Gastroesophageal sphincter (tissue), 4 donors: ENCODE data around the gene PHOX2A. TPM values are rescaled to one million over a fixed set of nuclear protein-coding genes. Genes with fewer than 3 reads are reported as not detected.

Experiments used
- ATAC-seq: fragments of 150-250 bp; one replicate; pipeline ENCODE4 v1.9.1; 2016; ENCODE audit warnings: mild to moderate bottlenecking, moderate library complexity
- H3K27ac ChIP-seq, 4 donors: fragments of 200-600 bp; sonication (generic) in 3 of 4; 1 replicate in 3 of 4; 2 replicates in 1 of 4; pipeline ENCODE4 v1.5.1; 2016 to 2019
- H3K27me3 ChIP-seq: fragments of 200-600 bp; sonication (generic); one replicate; pipeline ENCODE4 v1.5.1; 2019
- H3K36me3 ChIP-seq, 2 donors: fragments of 200-600 bp; sonication (generic); one replicate each; pipeline ENCODE4 v1.5.1; 2019; ENCODE audit warnings: control low read depth in 1 of 2
- H3K4me1 ChIP-seq, 3 donors: fragments of 200-600 bp; sonication (generic); 1 replicate in 2 of 3; 2 replicates in 1 of 3; pipeline ENCODE4 v1.5.1; 2016 to 2019; ENCODE audit warnings: control low read depth in 2 of 3
- H3K4me3 ChIP-seq, 2 donors: fragments of 200-600 bp; sonication (generic); one replicate each; pipeline ENCODE4 v1.5.1; 2019; ENCODE audit warnings: mild to moderate bottlenecking in 1 of 2, moderate library complexity in 1 of 2
- H3K9me3 ChIP-seq, 3 donors: fragments of 200-600 bp; sonication (generic); one replicate each; pipeline ENCODE4 v1.5.1; 2017 to 2019; ENCODE audit warnings: control low read depth in 2 of 3
- EP300 ChIP-seq: sonication (generic); formaldehyde crosslinking; IDR thresholded peaks from one replicate; pipeline ENCODE4 v1.6.1; 2017; ENCODE audit warnings: antibody characterized with exemption, mild to moderate bottlenecking
- POLR2A ChIP-seq, 2 donors: fragments of 450-650 bp; IDR thresholded peaks; one replicate each; pipeline ENCODE4 v1.6.1; 2017; ENCODE audit warnings: antibody characterized with exemption in 2 of 2, mild to moderate bottlenecking in 2 of 2, moderate library complexity in 1 of 2
- POLR2AphosphoS5 ChIP-seq: sonication (generic); formaldehyde crosslinking; IDR thresholded peaks from one replicate; pipeline ENCODE4 v1.6.1; 2017; ENCODE audit warnings: antibody characterized with exemption
- WGBS, 2 donors: methylation state at CpG; one replicate each; pipeline ENCODE4 v1.1.5; 2018; ENCODE audit warnings: low coverage in 1 of 2; 5-methylcytosine and 5-hydroxymethylcytosine counted together
- total RNA-seq, 4 donors: library from RNA; depleted of rRNA; stranded (reverse); fragments of >200 nt; gene quantifications; one replicate each; pipeline ENCODE4 v1.1.0, GENCODE V29; 2016
- TF ChIP-seq, protein P1 (sequence below), 4 experiments: fragments of 200-600 bp in 2 of 4; fragments of 450-650 bp in 2 of 4; sonication (generic) in 1 of 4; IDR thresholded peaks; one replicate each; pipeline ENCODE4 v1.5.1; 2017 to 2019; ENCODE audit warnings: antibody characterized with exemption in 4 of 4, mild to moderate bottlenecking in 2 of 4, moderate library complexity in 2 of 4

PHOX2A gene
- total RNA-seq, 4 donors from 2014 or later, result 0.37 to 3.2 (median 0.89) TPM; not detected in 1

DNA sequence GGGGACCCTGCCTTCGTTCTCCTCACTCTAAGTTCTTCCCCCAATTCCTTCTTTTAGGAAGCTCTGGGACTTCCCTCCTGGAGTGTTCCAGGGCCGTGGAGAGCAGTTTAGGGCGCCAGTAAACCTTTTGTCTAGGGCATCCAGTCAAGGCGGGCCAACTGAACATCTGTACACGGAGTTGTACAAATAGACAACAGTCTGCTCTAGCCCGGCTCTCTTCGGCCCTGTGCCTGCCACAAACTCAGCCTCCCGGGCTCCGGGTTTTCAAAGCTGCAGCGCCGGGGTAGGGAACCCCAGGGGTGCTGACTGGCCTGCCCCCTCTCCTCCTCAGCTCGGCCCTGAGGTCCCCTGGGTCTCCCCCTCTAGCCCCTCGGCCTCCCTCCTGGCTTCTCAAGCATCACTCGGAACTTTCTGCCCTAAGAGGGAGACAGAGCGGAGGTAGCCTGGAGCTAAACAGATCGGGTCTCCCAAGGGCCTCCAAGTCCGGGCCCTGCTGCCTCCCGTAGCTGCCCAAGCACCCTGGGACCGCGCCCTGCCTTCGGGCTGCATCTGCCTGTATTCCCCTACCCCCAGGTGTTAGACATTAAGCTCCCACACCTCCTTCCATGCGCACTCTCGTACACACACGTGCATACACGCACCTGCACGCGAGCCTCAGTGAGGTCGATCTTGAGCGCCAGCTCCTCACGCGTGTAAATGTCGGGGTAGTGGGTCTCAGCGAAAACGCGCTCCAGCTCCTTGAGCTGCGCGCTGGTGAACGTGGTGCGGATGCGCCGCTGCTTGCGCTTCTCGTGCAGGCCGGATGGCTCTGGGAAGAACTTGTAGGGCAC, 3.3 kb downstream of the PHOX2A start:
- 26 to 56% methylated on average over 10 to 14 of the region's 44 CpGs for whole genome bisulfite sequencing, 2 donors
- TF ChIP-seq EP300 (no peak), POLR2A (IDR thresholded peaks at IDR 0.05) (no peak), POLR2AphosphoS5 (no peak)
- TF ChIP-seq, protein P1, sequence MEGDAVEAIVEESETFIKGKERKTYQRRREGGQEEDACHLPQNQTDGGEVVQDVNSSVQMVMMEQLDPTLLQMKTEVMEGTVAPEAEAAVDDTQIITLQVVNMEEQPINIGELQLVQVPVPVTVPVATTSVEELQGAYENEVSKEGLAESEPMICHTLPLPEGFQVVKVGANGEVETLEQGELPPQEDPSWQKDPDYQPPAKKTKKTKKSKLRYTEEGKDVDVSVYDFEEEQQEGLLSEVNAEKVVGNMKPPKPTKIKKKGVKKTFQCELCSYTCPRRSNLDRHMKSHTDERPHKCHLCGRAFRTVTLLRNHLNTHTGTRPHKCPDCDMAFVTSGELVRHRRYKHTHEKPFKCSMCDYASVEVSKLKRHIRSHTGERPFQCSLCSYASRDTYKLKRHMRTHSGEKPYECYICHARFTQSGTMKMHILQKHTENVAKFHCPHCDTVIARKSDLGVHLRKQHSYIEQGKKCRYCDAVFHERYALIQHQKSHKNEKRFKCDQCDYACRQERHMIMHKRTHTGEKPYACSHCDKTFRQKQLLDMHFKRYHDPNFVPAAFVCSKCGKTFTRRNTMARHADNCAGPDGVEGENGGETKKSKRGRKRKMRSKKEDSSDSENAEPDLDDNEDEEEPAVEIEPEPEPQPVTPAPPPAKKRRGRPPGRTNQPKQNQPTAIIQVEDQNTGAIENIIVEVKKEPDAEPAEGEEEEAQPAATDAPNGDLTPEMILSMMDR (IDR thresholded peaks at IDR 0.05), result no peak
- no peak for ATAC-seq
- no peaks in the 10 kb centered on the region for H3K9me3 ChIP-seq
- H3K27me3 ChIP-seq, result peaks cover 56% of the 10 kb centered on the region
- H3K27ac ChIP-seq, result peak overlapping the region in 3 of 4 donors; percentile 80 to 89 (median 86)
- peak overlapping the region in 1 of 2 donors; percentile 54 for H3K4me3 ChIP-seq
- H3K4me1 ChIP-seq, result peaks cover 0 to 72% (median 44%) of the 10 kb centered on the region in 3 donors
- H3K36me3 ChIP-seq, result peaks cover 0 to 27% of the 10 kb centered on the region in 2 donors

DNA sequence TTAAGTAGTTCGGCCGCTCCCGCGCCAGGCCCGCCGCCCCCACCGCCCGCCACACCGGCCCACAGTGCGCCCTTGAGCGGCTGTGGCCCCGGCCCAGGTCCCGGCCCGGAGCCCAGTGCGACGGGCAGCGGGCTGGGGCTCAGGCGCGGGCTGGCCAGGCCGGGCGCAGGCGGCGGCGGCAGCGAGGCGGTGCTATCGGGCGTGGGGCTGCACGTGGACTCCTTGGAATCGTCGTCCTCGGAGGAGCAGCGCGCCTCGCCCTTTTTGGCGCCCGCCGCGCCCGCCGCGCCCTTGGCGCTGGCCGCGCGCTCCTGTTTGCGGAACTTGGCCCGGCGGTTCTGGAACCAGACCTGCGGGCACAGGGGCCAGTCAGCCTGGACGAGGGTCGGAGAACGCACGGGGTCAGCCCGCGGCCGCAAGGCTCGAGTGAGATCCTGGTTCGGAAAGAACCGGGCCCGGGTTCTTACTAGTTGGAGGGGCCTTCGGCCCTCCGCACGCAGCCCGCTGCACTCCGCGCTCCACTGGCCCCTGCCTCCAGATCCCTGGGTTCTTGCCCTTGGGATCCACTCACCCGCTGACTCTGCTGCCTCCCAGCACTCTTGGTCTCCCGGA, 4.0 kb downstream of the PHOX2A start:
- WGBS, 2 donors, result 17 to 50% methylated on average over 1 to 2 of the region's 69 CpGs
- peak overlapping the region; percentile 8 to 54 for H3K4me3 ChIP-seq
- H3K27me3 ChIP-seq, result peaks cover 49% of the 10 kb centered on the region
- H3K36me3 ChIP-seq, result peaks cover 0 to 34% of the 10 kb centered on the region in 2 donors
- TF ChIP-seq POLR2AphosphoS5 (peak; percentile 25), EP300 (no peak), POLR2A (IDR thresholded peaks at IDR 0.05) (peak in 1 of 2 donors; percentile 31)
- TF ChIP-seq, protein P1 (IDR thresholded peaks at IDR 0.05), result peak in 2 of 4 experiments; percentile 48 to 56
- no peaks in the 10 kb centered on the region for H3K9me3 ChIP-seq
- H3K4me1 ChIP-seq, result peaks cover 0 to 78% (median 46%) of the 10 kb centered on the region in 3 donors
- peak; percentile 79 for ATAC-seq
- peak overlapping the region; percentile 15 to 89 (median 83) for H3K27ac ChIP-seq

DNA sequence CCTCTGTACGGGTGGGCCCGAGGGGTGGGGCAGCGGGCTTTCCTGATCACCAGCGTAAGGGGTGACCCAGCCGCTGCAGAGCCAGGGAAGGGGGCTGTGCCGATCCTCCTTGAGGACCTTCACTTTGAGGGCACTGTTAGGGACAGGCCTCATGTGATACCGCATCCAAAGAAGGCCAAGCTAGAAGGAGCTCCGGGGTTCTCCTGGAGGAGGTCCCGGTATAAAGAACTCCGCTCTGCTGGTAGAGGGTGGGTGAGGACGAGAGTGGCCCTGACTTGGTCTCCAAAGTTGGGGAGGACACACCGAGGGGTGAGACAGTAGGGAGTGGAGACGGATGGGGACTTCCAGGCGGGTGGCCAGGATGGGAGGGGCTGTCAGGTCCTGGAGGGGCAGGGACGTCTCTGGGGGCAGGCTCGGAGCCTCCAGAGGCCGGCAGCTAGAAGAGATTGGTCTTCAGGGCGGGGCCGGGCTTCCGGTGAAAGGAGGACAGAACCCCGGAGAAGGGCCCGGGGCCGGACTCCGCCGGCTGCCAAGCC, 4.6 kb downstream of the PHOX2A start:
- Histone ChIP-seq H3K27ac (peak overlapping the region; percentile 15 to 89 (median 83)), H3K4me3 (peak overlapping the region; percentile 8 to 54), H3K36me3 (peaks cover 0 to 40% of the 10 kb centered on the region in 2 donors), H3K27me3 (peaks cover 43% of the 10 kb centered on the region), H3K9me3 (no peaks in the 10 kb centered on the region), H3K4me1 (peaks cover 0 to 78% (median 46%) of the 10 kb centered on the region in 3 donors)
- WGBS, 2 donors, result no CpG with 5 or more reads among the region's 25 CpGs
- peak; percentile 71 for ATAC-seq
- peak in 1 of 2 donors; percentile 16 for TF ChIP-seq POLR2A (IDR thresholded peaks at IDR 0.05)
- TF ChIP-seq, protein P1 (IDR thresholded peaks at IDR 0.05), result no peak

DNA sequence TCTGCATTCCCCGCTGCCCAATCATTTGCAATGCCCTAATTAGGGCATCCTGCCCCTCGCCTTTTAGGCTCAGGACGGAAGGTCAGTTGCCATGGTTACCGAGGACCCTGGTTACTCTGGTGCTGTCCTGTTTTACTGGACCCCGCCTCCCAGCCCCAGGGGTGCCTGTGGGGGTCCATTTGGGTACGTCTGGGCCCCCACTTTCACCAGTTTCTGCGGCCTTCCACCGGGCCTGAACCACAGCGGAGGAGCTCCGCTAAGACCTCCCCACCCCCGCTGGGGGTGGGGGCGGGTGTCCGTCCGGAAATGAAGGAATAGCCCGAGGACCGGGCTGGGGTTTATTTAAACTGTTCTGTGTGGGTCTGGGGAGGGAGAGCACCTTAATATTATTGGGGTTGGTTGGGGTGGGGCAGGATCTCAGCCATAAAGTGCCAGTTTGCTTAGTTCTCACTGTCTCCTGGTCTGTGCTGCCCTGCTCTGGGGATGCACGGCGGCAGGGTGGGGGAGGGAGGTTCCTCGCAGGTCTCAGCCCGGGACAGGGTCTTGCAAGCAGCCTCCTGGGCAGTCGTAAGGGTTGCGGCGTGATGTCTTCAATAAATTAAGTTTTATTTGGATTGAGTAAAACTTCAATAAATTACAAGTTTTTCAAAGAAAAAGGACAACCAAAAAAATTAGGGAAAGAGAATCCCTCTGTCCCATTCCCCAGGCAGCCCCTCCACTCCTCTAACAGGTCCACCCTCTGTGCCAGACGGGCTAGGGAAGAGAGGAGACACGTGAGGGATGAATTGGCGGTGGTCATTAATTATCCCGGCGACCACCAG, 5.3 kb downstream of the PHOX2A start:
- peaks cover 36% of the 10 kb centered on the region for H3K27me3 ChIP-seq
- no peak overlapping the region for H3K4me3 ChIP-seq
- TF ChIP-seq EP300 (no peak), POLR2AphosphoS5 (no peak), POLR2A (IDR thresholded peaks at IDR 0.05) (no peak)
- TF ChIP-seq, protein P1 (IDR thresholded peaks at IDR 0.05), result no peak
- H3K36me3 ChIP-seq, result peaks cover 0 to 46% of the 10 kb centered on the region in 2 donors
- peak overlapping the region; percentile 16 to 89 (median 83) for H3K27ac ChIP-seq
- H3K9me3 ChIP-seq, result no peaks in the 10 kb centered on the region
- H3K4me1 ChIP-seq, result peaks cover 0 to 78% (median 39%) of the 10 kb centered on the region in 3 donors
- WGBS, 2 donors, result 67 to 75% methylated on average over 5 to 6 of the region's 28 CpGs
- no peak for ATAC-seq
